NCI-H2029 treated with DMSO at 0.1 percent for 48 hours (cell line): ENCODE data around the gene MADCAM1.
A peak's percentile ranks its signal among the peaks of the same experiment; 100 is the strongest.
"Not testable (repeated sequence)": the region's sequence is repeated elsewhere in the genome, so short reads cannot be mapped to it uniquely, and the experiment has no call there.

Experiments used
- DNase-seq: peaks from one replicate; lab custom pipeline; 2025; lab: John Stamatoyannopoulos, UW

Gene MADCAM1

GRCh38 chr19:496112-496665 is at the start of gene MADCAM1:
TSS of gene MADCAM1 (plus strand) at chr19:496486. CDS start at chr19:496500, 14 bp downstream.
- no peak for DNase-seq

GRCh38 chr19:447064-447426 is 49.2 kb upstream of the MADCAM1 start:
- DNase-seq, result no peak

GRCh38 chr19:447816-448560 is 48.3 kb upstream of the MADCAM1 start:
- no peak for DNase-seq

GRCh38 chr19:449916-450315 is 46.4 kb upstream of the MADCAM1 start:
- DNase-seq, result no peak

- DNase-seq, result not testable (repeated sequence)
Measured at GRCh38 chr19:450912-451481, 45.3 kb upstream of the MADCAM1 start.

- no peak for DNase-seq
Measured at GRCh38 chr19:452829-453228, 43.5 kb upstream of the MADCAM1 start.

DNA sequence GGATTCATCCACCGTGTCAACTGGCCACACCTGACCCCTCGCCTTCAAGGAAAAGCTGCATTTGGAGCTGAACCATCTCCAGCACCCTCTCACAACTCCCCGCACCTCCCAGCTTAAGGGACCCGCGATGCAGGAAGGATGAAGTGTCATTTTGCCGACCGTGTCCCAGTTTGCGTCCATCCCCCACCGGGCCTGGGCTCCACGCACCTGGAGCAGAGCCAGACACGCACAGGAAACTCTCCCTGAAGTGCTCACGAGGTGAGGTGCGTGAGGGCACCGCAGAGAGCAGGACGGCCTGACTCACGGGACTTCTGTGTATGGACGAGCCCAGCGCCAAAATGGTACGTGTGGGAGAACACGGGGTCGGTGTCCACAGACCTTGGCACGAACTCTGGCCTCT is 42.7 kb upstream of the MADCAM1 start:
- no peak for DNase-seq

DNA sequence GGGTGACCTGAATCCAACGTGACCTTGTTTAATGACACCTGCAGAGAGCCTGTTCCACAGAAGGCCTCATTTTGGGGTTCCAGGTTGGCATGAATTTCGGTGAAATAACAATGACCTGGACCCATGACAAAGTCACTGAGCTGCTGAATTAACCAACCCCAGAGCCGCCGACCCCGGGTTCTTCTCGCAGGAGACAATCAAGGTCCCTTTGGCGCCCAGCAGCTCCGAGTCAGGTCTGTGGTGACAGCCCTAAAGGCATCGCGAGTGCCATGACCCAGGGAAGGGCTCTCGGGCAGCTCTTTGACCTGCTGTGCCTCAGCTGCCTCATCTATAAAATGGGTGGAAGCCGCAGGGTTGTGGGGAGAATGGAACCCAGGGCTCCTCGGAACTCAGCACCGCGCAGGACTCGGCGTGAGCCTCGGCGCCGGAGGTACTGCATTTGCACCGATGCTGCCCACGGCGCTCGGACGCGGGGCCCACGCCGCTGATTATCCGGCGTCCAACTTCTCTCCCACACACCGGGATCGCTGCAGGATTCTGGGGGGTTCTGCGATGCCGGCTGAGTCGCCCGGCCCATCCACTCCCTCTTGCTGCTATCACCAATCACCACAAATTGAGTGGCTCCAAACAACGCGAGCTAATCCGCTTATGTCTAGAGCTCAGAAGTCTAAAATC is 41.1 kb upstream of the MADCAM1 start:
- DNase-seq, result no peak

DNA sequence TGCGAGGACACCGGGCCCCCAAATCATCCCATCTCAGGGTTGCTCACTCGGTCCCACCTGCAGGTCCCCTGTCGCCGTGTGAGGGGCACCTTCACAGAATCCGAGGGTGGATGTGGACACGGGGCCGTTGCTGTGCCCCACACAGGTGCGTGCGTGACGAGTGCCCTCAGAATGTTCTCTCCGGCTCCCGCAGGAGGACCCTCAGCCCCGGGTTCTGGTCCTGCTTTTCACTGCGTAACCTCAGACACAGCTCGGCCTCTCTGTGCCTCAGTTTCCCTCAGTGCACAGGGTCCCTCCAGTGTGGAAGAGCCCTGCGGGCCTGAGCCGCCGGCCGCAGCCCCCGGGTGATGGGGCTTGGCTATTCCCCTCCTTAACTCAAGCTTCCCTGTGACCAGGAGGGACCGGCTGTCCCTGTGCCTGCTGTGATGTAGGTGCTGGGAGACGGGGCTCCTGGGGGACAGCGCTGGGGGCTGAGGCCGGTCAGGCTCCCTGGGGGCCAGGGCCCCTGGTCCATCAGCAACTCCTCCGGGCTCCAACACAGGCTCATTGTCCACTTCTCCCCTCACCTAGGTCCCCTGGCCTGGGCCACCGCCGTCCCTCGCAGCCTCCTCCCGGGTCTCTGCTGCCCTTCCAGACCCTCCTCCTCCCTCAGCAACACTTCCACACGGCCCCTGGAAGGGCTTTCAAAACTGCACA is 40.3 kb upstream of the MADCAM1 start:
- DNase-seq, result no peak

GRCh38 chr19:456547-457110 is 39.7 kb upstream of the MADCAM1 start:
- no peak for DNase-seq

DNA sequence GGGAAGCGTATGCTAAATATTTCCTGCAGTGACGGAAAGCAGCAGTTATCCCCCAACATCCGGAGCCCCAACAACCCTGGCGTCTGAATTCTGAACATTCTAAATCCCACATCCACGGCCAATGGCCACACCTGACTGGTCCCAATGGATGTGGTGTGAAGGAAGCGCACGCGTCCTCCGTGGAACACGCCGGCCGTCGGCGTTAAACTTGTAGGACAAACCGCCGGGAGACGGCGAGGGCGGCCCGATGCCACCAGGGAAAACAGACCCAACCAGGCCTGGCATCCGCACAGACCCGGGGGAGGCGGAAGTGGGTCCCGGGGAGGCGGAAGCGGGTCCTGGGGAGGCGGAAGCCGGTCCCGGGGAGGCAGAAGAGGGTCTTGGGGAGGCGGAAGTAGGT is 38.6 kb upstream of the MADCAM1 start:
- DNase-seq, result no peak

- no peak for DNase-seq
Measured at GRCh38 chr19:458091-459042, 37.9 kb upstream of the MADCAM1 start.

DNA sequence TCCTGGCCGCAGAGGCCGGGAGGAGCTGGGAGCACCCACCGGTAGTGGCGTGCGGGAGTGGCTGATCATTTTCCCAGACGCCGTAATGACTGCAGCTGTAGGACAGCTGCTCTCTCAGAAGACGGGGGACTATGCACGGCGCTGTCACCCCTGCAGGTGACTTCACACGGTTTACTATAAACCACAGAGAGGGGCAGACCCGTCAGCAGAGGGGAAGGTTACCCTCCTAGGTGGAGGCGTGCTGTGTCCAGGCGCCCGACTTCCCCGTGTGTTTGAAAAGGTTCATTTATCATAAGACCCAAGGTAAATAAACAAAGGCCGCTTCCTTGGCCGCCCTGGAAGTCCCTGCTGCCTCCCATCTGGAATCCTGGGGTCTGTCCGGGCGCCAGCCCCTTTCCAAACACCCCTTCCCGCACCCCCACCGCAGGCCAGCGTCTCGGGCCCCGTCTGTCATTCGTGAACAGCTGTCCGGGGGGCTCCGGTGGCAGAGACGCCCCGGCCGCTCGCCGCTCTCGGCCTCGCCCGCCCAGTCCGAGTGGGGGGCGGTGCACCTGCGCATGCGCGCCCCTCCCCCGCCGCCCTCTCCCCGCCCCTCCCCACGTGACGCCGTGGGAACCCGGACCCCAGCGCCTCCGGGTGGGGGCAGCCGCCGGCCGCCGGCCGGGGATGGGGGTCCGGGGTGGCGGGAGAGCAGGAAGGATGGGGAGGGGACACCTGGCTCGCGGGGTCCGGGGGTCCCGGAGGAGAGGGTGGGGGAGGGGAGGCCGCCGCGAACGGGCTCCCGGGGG is 36.4 kb upstream of the MADCAM1 start:
- DNase-seq, result peak; percentile 35

DNA sequence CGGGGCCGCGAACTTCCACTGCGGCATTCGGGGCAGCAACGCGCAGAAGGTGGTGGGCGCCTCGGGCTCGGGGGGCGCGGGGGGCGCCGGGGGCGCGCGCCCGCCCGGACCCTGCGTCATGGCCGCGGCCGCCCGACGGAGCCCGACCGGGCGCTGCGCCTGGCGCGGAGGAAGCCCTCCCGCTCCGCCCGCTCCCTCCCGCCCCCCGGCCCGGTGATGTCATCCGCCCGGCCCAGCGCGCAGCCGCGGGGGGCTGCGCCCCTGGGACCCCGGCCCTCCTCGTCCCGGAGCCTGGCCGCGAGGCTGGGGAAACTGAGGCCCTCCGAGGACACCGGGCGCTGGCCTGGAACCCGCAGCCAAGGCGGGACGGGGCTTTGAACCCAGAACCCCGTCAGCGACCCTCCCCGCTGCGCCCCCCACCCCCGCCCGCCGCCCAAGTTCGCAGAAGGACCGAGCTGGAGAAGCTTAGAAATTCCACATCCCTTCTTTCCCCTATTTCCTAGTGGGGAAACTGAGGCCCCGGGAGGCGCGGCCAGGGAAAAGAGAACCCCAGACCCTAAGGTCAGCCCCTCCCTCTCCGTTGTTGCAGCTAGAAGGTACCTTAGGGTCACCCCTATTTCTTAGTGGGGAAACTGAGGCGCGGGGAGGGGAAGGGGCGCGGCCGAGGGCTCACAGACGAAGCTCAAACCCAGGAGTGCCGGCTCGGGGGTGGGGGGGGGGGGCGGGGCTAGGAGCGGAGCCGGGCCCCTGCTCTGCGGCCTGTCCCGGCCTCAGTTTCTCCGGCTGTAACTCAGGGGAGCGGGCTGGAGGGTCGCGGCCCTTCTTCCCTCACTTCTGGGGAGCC is 35.2 kb upstream of the MADCAM1 start, which contains the start of gene SHC2:
TSS of gene SHC2 (minus strand) at position 157 of the 844 bp plus-strand sequence. CDS start at position 120, 37 bp downstream.
- DNase-seq, result no peak

DNA sequence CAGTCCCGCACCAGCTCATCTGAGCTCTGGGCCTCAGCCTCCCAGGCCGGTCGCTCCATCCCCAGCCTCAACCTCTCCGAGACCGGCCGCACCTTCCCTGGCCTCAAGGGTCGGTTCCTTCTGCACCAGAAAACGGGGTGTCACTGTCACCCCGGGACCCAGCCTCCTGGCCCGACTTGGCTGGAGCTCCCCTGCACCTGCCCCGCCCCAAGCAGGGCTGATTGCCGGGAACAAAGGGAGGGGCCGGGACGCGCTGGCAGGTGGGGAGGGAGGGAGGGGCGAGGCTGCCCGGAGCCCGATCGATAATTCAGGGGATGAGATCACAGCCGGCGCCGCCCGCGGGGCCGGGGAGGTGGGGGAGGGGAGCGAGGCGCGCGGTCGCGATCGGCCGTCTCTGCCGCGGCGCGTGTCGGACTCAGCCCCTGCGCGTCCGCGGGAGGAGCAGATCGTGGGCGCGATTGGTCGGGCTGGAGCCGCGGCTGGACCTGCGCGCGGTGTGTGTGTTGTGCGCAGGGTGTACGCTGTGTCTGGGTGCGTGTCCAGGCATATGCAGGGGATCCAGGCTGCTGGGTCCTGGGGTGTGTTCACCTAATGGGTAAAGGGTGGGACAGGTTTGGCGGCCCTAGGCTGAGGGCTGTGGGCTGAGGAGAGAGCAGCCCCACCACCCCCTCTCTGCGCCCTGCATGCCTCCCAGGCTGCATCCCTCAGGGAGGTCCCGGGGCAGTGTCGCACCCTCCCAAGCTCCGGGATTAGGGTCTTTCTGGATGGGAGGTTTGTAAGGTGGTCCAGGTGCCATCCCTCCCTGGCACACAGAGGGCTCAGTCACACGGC is 34.4 kb upstream of the MADCAM1 start:
- DNase-seq, result peak; percentile 31

- no peak for DNase-seq
Measured at GRCh38 chr19:463483-464207, 32.6 kb upstream of the MADCAM1 start.

GRCh38 chr19:464208-464545 is 32.1 kb upstream of the MADCAM1 start:
- DNase-seq, result no peak
